SKM-1 (cell line): Measurements from ENCODE around the gene UBASH3B.
"Not testable (repeated sequence)": the region's sequence is repeated elsewhere in the genome, so short reads cannot be mapped to it uniquely, and the experiment has no call there.

Experiments used
- DNase-seq: peaks from one replicate; lab custom pipeline; 2025; ENCODE audit not compliant: unreplicated experiment; lab: John Stamatoyannopoulos, UW

UBASH3B gene, protein sequence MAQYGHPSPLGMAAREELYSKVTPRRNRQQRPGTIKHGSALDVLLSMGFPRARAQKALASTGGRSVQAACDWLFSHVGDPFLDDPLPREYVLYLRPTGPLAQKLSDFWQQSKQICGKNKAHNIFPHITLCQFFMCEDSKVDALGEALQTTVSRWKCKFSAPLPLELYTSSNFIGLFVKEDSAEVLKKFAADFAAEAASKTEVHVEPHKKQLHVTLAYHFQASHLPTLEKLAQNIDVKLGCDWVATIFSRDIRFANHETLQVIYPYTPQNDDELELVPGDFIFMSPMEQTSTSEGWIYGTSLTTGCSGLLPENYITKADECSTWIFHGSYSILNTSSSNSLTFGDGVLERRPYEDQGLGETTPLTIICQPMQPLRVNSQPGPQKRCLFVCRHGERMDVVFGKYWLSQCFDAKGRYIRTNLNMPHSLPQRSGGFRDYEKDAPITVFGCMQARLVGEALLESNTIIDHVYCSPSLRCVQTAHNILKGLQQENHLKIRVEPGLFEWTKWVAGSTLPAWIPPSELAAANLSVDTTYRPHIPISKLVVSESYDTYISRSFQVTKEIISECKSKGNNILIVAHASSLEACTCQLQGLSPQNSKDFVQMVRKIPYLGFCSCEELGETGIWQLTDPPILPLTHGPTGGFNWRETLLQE

DNA sequence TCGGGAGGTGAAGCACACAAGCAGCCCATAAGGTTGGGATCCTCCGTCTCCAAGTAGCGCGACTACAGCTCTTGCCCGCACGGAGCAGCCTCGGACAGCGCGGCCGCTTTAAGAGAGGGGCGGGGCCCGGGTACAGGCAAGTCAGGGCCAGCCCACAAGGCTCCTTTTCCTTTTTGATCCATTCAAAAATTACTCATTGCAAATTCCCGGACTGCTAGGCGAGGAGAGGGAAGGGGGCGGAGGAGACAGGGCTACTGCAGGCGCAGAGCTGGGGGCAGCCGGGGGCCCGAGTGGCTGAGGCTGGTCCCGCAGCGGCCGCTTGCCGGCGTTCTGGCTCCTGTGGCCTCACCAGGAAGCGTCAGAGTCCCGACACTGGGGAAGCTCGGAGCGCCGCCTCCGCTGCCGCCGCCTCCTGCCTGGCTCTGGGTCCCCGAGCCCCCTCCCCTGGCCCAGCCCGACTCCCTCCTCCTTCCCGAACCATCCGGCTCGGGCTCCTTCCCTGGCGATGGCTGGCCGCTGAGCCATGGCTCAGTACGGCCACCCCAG is at the start of gene UBASH3B:
Gene UBASH3B, plus strand, starts transcription at position 196 of the 546 bp plus-strand sequence. Its CDS starts 328 bp downstream, at position 524.
- peak; percentile 58 for DNase-seq

DNA sequence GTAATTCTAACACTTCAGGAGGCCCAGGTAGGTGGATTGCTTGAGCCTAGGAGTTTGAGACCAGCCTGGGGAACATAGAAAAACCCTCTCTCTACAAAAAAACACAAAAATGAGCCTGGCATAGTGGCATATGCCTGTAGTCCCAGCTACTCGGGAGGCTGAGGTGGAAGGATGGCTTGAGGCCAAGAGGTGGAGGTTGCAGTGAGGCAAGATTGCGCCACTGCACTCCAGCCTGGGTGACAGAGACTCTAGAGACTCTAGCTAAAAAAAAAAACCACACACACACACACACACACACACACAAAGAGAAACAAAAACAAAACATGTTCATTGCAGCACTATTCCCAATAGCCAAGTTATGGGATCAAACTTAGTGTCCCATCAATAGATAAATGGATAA is 48.4 kb upstream of the UBASH3B start:
- DNase-seq: not testable (repeated sequence)

DNA sequence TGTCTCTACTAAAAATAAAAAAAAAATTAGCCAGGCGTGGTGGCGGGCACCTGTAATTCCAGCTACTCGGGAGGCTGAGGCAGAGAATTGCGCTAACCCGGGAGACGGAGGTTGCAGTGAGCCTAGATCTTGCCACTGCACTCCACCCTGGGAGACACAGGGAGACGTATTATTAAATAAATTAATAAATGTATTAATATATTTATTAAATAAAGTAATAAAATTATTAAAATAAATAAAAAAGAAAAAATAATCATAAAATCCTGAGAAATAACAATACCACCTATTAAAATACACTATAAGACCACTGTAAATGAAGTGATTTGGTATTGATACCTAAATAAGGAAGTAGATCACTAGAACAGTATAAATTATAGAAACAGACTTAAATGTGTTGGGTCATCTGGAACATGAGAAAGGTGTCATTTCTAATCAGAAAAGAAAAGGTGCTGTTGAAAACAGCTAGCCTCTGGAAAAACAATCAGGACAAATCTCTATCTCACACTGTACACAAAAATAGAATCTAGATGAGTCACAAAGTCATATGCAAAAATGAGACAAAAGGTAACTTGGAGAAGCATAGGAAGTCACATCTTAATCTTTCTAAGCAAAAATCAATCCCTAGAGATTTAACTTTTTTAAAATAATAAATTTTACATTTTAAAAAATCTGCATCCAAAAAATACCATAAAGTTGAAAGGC is 43.2 kb upstream of the UBASH3B start:
- no peak for DNase-seq

DNA sequence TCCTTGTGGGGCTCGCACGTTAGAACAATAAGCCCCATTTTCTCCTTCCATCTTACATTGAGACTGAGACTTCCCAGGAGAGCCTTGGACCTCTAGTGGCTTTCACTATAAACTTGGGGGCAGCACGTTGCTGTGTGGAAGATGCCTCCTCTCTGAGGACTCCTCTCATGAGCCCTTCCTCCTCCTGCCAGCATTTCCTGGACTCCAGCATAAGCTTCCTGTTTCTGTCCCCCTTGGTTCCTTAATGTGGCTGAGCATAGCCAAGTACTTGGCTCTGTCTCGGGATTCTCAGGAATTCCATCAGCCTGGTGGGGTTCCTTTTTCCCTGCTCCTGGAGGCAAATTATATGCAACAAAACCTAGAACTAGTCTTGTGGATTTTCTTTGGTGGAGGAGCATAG is 38.8 kb upstream of the UBASH3B start:
- DNase-seq: no peak

DNA sequence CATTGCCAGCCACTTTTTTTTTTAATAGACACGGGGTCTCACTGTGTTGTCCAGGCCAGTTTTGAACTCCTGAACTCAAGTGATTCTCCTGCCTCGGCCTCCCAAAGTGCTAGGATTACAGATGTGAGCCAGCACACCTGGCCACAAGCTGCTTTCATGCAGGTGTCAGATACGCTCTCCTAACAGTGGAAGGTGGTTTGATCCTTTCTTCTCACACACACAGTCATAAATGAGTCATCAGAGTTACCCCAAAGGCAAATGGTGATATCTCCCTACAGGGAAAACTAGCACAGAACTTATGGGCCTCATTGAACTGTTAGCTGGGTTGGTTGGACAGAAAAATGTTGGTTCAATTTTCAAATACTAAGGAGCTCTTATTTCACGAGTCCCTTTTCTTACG is 38.2 kb upstream of the UBASH3B start:
- DNase-seq: no peak

DNA sequence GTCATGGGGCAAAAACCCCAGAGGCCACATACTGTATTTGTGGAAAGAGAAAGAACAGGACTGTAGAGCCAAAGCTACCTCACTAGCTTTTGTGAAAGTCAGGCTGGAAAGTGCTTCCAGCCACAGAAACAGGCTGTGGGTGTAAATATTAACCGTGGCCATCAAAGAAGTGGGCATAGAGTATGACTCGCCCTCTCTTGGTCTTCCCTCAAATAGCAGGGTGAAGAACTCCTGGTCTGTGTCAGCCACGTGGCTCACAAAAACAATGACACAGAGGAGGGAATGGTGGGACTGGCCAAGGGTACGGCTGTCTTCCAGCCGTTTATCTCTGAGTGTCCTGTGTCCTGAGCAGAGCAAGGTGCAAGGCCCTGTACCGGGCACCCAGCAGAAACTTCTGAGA is 37.6 kb upstream of the UBASH3B start:
- no peak for DNase-seq

DNA sequence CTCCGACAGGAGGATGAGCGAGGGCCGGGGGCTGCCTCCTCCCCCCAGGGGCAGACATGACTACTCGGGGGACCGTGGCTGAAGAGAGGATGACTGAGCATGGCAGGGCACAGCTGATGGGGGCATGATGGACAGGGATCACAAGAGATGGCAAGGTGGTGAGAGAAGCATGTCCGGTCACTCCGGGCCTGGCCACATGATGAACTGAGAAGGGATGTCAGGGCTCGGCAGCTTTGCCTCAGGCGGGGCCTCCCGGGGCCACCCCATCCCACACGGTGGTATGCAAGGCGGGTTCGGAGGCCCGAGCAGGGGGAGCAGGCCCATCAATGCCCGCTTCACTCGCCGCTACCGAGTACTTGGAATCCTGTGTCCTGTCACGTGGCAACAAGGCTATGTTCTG is 36.6 kb upstream of the UBASH3B start:
- DNase-seq: no peak

DNA sequence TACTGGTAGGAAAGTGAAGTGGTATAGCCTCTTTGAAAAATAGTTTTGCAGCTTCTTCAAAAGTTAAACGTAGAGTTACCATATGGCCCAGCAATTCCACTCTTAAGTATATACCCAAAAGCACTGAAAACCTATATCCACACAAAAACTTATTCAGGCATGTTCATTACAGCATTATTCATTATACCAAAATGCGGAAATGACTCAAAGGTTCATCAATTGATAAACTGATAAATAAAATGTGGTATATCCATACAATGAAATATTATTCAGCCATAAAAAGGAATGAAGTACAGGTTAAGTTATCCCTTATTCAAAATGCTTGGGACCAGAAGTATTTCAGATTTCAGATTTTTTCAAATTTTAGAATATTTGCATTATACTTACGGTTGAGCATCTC is 35.8 kb upstream of the UBASH3B start:
- DNase-seq: no peak

DNA sequence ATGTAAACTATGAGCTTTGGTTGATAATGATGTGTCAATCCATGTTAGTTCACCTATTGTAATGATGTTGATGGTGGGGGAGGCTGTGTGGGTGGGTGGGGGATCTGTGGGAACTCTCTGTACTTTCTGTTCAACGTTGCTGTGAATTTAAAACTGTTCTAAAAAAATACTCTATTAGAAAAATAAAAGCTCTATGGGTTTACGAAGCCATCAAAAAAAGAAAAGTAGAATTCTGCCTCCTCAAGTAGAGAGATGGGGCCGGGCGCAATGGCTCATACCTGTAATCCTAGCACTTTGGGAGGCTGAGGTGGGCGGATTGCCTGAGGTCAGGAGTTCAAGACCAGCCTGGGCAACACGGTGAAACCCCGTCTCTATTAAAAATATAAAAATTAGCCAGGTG is 30.0 kb upstream of the UBASH3B start:
- DNase-seq: not testable (repeated sequence)

DNA sequence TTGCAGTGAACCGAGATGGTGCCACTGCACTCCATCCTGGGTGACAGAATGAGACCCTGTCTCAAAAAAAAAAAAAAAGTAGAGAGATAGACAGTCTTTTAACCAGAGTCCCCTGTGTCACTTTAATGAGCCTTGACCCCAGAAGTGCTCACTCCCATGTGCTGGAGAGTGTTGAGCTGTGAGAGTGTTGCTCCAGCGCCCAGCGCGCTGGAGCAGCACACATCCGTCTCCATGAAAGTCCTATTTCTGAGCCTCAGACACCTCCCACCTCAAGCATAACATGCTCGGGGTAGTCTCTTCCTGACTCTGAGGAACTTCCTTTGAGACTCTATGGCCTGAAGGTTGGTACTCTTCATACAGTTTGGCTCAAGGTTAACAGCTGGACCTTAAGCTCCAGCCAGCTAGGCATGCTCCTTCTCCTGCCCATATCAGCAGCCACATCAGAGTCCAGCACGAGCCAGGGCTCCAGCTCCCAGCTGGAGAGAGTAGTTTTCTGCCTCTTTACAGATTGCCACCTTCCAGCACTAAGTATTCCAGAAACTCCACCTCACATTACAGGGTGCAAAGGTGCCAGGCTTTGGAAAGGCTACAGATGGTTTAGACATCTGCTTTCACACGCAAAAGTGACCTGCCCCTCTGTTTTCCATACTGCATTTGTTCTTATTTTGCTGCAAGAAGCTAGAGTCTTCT is 29.4 kb upstream of the UBASH3B start:
- DNase-seq: no peak

DNA sequence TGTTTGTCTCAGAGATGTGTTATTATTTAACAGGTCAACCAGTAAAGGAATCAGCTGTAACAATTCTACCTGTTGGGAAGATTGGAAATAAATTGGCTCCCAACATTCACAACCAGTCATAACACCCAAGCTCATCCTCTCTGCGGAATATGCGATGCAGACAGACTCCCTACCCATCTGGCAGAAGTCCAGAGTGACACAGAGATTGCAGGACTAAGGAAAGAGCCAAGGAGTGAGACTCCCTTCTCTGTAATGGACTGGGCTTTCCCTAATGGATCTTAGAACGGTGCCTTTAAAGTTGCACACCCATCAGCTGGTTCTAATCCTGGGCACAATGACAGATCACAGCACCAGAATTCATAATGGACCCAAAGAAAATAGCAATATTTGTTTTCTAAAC is 27.8 kb upstream of the UBASH3B start:
- no peak for DNase-seq

DNA sequence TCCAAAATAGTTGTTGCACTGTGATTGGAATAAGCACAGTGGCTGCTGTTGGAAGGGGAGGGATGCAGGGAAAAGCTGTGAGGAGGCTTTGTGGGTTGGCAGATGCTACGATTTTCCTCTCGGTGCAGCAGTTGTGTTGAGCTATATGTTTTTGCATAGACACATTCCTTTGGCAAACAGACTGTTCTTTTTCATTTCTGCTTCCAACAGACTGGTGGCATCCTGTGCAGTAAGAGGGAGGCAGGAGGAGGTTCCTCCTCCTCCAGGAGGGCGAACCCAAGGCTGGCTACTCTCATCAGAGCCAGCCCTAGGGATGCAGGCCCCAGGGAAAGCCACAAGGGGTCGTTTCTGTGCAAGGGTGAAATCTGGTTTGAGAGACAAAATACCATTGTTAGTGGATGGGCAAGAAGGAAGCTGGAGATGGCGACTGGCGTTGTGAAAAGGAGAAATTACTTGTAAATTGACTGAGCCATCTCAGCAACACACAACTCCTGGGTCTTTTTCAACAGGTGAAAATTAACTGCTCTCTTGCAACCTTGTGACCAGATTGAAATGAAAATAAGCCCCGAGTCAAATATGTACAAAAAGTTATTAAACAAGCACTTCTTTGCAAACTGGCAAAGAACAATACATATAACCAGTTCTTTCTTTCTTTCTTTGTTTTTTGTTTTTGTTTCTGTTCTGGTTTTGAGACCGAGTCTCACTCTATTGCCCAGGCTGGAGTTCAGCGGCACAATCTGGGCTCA is 26.5 kb upstream of the UBASH3B start:
- peak; percentile 88 for DNase-seq

DNA sequence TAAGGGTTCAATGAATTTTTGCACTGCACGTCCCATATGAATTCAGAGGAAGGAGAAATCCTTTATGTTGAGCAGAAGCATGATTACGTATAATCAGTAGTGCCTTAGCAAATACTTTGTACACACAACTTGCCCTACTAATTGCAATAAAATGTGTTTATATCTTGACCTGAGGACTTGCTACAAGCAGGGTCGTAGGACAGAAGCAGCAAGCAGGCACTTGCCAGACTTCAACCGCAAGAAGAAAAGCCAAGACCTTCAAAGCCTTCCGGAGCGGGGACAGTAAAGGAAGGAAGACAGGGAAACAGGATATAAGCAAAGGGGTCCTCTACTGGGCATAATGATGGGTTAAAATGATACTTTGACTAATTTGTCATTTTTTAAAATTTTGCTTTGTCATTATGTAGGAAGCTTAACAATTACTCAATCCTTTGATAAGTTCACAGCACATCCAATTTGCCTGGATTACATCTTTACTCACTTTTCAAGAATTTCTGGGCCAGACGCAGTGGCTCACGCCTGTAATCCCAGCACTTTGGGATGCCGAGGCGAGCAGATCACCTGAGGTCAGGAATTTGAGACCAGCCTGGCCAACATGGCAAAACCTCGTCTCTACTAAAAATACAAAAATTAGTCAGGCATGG is 23.2 kb upstream of the UBASH3B start:
- DNase-seq: no peak

DNA sequence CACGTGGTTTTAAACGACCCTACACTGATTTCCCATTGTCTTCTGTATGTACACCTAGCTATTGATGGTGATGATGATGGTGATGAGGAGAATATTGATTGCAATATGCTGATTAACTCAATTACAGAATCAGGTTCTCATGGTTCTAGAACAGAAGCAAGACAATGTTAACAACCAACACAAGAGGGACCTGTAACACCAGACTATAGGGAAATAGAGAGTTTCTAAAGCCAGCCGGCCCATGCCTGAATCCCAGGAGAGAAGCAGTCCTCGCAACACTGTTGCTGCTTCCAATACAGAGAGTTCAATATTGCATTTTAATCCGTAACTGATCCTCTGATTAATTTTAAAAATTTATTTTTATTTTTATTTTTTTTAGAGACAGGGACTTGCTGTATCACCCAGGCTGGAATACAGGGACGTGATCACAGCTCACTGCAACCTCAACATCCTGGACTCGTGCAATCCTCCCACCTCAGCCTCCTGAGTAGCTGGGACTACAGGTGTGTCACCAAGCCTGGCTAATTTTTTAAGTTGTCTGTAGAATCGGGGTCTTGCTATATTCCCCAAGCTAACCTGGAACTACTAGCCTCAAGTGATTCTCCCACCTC is 22.2 kb upstream of the UBASH3B start:
- DNase-seq: peak; percentile 53

DNA sequence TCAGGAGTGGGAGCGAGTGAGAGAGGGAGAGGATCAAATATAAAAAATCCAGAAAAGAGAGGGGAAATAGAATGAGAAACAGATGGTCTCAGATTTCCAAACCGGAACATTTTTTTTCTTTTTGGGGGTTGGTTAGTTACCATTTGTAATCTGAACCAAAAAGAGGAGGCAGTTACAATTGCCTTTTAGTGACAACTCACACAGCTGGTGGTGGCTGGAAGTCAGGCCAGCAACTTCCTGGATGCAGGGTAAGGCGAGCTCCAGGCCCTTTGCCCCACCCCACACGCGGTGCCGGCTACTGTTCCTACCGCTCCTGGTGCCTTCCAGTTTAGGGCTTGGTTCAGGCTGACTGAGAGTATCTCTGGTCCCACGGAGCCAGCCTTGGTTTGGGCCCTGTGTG is 21.0 kb upstream of the UBASH3B start:
- no peak for DNase-seq

DNA sequence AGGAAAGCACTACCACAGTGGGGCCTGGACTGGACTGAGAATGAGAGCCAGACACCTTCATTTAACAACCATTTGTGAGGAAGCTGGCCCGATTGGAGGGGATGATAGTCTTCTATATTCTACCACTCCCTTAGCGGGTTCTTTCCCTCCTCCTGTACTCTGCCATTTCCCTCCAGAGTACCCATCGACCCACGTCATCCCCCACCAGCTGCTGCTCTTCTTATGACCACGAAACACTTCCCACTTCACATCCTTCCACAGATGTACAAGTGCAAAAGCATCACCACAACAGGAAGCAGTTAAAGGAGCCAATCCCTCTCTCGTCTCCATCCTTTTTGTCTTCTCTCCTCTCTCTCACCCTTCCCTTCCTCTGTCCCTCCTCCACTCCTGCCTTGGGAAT is 18.0 kb upstream of the UBASH3B start:
- no peak for DNase-seq

DNA sequence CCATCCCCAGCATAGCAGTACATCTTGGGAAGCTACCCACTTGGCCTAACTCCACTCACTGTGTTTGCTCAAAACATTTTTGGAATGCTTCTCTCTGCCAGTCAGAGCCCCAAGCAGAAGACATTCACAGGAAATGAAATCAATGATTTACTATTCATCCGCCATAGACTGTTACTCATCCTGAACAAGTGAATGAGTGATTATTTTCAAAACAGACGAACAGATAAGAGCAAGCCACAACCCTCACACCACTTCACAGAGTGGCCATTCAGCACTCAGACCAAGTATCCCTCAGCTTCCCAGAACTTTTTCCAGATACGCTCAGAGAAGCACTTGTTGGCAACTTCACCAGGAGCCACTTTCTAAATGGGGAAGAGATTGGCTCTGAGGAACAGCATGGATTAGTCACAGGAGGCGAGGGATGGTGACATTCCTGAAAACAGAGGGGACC is 13.0 kb upstream of the UBASH3B start:
- DNase-seq: no peak

DNA sequence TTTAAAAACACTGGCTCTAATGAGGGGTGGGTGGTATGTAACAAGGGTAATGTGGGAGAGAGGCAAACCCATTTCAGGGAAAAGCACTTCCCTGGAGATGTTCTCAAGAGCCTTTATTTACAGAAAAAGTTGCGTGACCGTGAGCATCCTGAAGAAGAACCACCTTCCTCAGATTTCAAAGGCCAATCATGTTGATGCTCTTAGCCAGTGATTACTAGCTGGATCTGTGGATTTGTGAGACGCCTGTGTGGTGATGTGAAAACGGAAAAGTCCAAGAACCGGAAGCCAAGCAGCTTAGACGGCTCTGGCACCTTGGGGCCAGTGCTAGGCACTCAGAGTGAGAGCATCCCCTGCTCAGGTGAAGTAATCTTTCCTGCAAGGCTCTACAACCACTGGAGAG is 12.6 kb upstream of the UBASH3B start:
- DNase-seq: no peak

DNA sequence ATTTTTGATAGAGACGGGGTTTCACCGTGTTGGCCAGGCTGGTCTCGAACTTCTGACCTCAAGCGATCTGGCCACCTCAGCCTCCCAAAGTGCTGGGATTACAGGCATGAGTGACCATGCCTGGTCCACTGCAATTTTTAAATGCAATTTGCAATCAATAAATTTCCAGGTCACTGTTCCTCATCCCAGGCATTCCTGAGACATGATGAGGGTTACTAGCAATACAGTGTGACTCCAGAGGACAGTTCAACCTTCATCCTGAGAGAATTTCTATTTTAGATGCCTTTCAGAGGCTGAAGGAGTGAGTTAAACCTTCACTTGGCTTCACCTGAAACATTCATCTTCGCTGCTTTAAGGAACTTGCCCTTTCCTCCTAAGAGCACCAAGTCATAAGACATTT is 9.7 kb upstream of the UBASH3B start:
- DNase-seq: no peak
